HCT116 (cell line): ENCODE results near the gene MORN1. TPM values are rescaled to one million over a fixed set of nuclear protein-coding genes. Genes with fewer than 3 reads are reported as not detected.

ENCODE experiments used
- ATAC-seq: fragments of 200-7000 bp; cut with Tn5 transposase; 2 replicates; pipeline ENCODE4 v1.9.1; 2020; ENCODE audit warnings: mild to moderate bottlenecking, moderate library complexity
- BruUV-seq: library from RNA; stranded (reverse); fragments of 400-500 nt; replicated peaks from 2 replicates; lab custom pipeline; 2021; lab: Mats Ljungman, UMichigan
- CTCF ChIA-PET: fragments of 300-600 bp; sonication (Branson Sonifier 250); formaldehyde crosslinking; loops from one replicate; lab custom pipeline; 2021; ENCODE audit warnings: antibody characterized with exemption; lab: Charles Lee
- POLR2A ChIA-PET: fragments of 300-600, 350-600 bp; sonication (Branson Sonifier 250); formaldehyde crosslinking; loops from one replicate; lab custom pipeline; 2021; ENCODE audit warnings: antibody characterized with exemption; lab: Charles Lee
- RAD21 ChIA-PET, 2 experiments: fragments of 300-600 bp; sonication (Branson Sonifier 250); formaldehyde crosslinking; loops; one replicate each; lab custom pipeline; 2023; ENCODE audit warnings: low total read pairs in 2 of 2; ENCODE audit not compliant: uncharacterized antibody in 2 of 2, unreplicated experiment in 2 of 2, low non-redundant PET in 1 of 2; lab: Charles Lee
- DNase-seq: peaks from one replicate; pipeline ENCODE4 v3.0.0-alpha.2; 2010; ENCODE audit warnings: low read depth, low spot score
- H2AFZ ChIP-seq: fragments of 200-600 bp; shearing (Covaris generic), sonication (generic); 2 replicates; pipeline ENCODE4 v1.6.1; 2017; ENCODE audit warnings: low read depth, mixed run types, mixed read lengths, antibody characterized with exemption, low read length; ENCODE audit not compliant: poor library complexity, severe bottlenecking
- H3K27ac ChIP-seq: 2 replicates; pipeline ENCODE4 v1.5.1; 2012; ENCODE audit warnings: low read depth, low read length
- H3K27me3 ChIP-seq: fragments of 200-600 bp; sonication (generic); 2 replicates; pipeline ENCODE4 v1.6.1; 2016; ENCODE audit warnings: mixed run types, low read length, mixed read lengths; ENCODE audit not compliant: insufficient read depth
- H3K36me3 ChIP-seq, 2 experiments: fragments of 200-500 bp in 1 of 2; fragments of 200-600 bp in 1 of 2; sonication (Bioruptor generic) in 1 of 2; sonication (generic) in 1 of 2; 2 replicates each; pipeline versions ENCODE4 v1.5.1 to v1.6.1; 2014 to 2016; ENCODE audit warnings: low read length in 2 of 2, inconsistent platforms in 1 of 2, mixed read lengths in 1 of 2, mixed run types in 1 of 2; ENCODE audit not compliant: insufficient read depth in 2 of 2, control insufficient read depth in 1 of 2
- H3K4me1 ChIP-seq, 2 experiments: fragments of 200-600 bp in 1 of 2; sonication (generic) in 1 of 2; 2 replicates each; pipeline versions ENCODE4 v1.5.1 to v1.6.1; 2012 to 2017; ENCODE audit warnings: low read length in 2 of 2, inconsistent platforms in 1 of 2, mild to moderate bottlenecking in 1 of 2, mixed read lengths in 1 of 2, mixed run types in 1 of 2, moderate library complexity in 1 of 2; ENCODE audit not compliant: insufficient read depth in 2 of 2, control insufficient read depth in 1 of 2
- H3K4me2 ChIP-seq: fragments of 200-600 bp; sonication (generic); 2 replicates; pipeline ENCODE4 v1.6.1; 2017; ENCODE audit warnings: mixed run types, low read length, mixed read lengths
- H3K4me3 ChIP-seq, 2 experiments: fragments of 200-600 bp in 1 of 2; sonication (generic) in 1 of 2; replicated peaks in 1 of 2; 2 replicates each; pipeline ENCODE4 v1.5.1; 2011 to 2016; ENCODE audit warnings: low read length in 2 of 2, control low read depth in 1 of 2, low read depth in 1 of 2, mild to moderate bottlenecking in 1 of 2, mixed read lengths in 1 of 2, mixed run types in 1 of 2
- H3K79me2 ChIP-seq: fragments of 200-600 bp; sonication (generic); 2 replicates; pipeline ENCODE4 v1.6.1; 2017; ENCODE audit warnings: mild to moderate bottlenecking, mixed run types, low read length, moderate library complexity, mixed read lengths; ENCODE audit not compliant: insufficient read depth
- H3K9ac ChIP-seq: fragments of 200-600 bp; sonication (generic); 2 replicates; pipeline ENCODE4 v1.6.1; 2016; ENCODE audit warnings: low read length, mixed read lengths
- H3K9me2 ChIP-seq: fragments of 200-600 bp; sonication (generic), shearing (Covaris generic); 2 replicates; pipeline ENCODE4 v1.6.1; 2017; ENCODE audit warnings: mixed run types, mild to moderate bottlenecking, moderate library complexity; ENCODE audit not compliant: insufficient read depth
- H3K9me3 ChIP-seq, 2 experiments: fragments of 200-500 bp in 1 of 2; fragments of 200-600 bp in 1 of 2; sonication (Bioruptor generic) in 1 of 2; sonication (generic) in 1 of 2; 2 replicates each; pipeline ENCODE4 v1.6.1; 2014 to 2017; ENCODE audit warnings: low read length in 2 of 2, mixed read lengths in 2 of 2, inconsistent platforms in 1 of 2, low read depth in 1 of 2, mild to moderate bottlenecking in 1 of 2, mixed run types in 1 of 2, moderate library complexity in 1 of 2; ENCODE audit not compliant: control insufficient read depth in 1 of 2, insufficient read depth in 1 of 2
- H4K20me1 ChIP-seq: fragments of 200-600 bp; sonication (generic), shearing (Covaris generic); 2 replicates; pipeline ENCODE4 v1.6.1; 2017; ENCODE audit warnings: mixed run types, mild to moderate bottlenecking, moderate library complexity; ENCODE audit not compliant: insufficient read depth
- EGR1 ChIP-seq: IDR thresholded peaks from 2 replicates; pipeline ENCODE4 v1.6.1; 2012; ENCODE audit warnings: low read depth
- EZH2phosphoT487 ChIP-seq: fragments of 200-600 bp; IDR thresholded peaks from 2 replicates; pipeline ENCODE4 v1.6.1; 2018; ENCODE audit warnings: antibody characterized with exemption, borderline replicate concordance
- POLR2AphosphoS5 ChIP-seq: IDR thresholded peaks from 2 replicates; pipeline ENCODE4 v1.6.1; 2011; ENCODE audit warnings: mild to moderate bottlenecking, low read depth, low read length, moderate library complexity
- RAD21 ChIP-seq: IDR thresholded peaks from 2 replicates; pipeline ENCODE4 v1.6.1; 2012; ENCODE audit warnings: low read depth, mild to moderate bottlenecking
- SP1 ChIP-seq: IDR thresholded peaks from 2 replicates; pipeline ENCODE4 v1.6.1; 2012; ENCODE audit warnings: low read depth
- TCF7L2 ChIP-seq: IDR thresholded peaks from 2 replicates; pipeline ENCODE4 v1.7.0; 2011; ENCODE audit warnings: borderline replicate concordance, inconsistent platforms; ENCODE audit not compliant: insufficient read depth, insufficient read length; ENCODE audit errors: extremely low read depth
- ZNF274 ChIP-seq: fragments of 200-500 bp; sonication (Bioruptor generic); IDR thresholded peaks from 2 replicates; pipeline ENCODE4 v1.6.1; 2014; ENCODE audit warnings: mild to moderate bottlenecking, low read depth, low read length, inconsistent platforms
- intact Hi-C: fragments of 100-400 bp; cut with micrococcal nuclease; formaldehyde crosslinking; loops from 2 replicates; pipeline ENCODE4 v1.10.0; 2022
- total RNA-seq: library from RNA; stranded (reverse); gene quantifications from one replicate; pipeline ENCODE4 v1.2.1, GENCODE V29; 2021; ENCODE audit not compliant: unreplicated experiment
- TF ChIP-seq, protein P1 (sequence below): IDR thresholded peaks from 2 replicates; pipeline ENCODE4 v1.6.1; 2011; ENCODE audit warnings: mild to moderate bottlenecking, low read length, moderate library complexity; ENCODE audit not compliant: insufficient replicate concordance; ENCODE audit errors: extremely low read depth

MORN1 gene
- total RNA-seq, 1 experiment from 2014 or later = 21.4 TPM

DNA sequence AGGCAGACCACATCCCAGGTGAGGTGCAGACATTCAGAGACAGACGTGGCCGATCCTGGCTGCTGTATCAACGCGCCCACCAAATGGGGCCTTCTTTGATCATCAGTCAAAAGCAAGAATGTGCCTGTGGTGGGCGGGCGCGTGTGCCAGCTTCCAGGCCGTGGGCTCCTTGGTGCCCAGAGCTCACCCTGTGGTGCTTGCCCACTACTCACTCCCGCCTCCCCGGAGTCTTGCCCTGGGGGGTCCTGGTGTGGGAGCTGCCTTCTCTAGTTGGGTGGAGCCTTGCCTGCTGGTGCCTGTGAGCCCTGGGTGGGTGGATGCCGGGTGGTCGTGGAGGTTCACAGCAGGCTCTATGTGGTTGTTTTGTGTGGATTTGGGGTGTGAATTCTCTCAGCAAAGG is 92.7 kb downstream of the MORN1 start:
- Histone ChIP-seq H4K20me1 (no peaks in the 10 kb centered on the region), H3K9me2 (no peaks in the 10 kb centered on the region), H3K4me3 (no peak overlapping the region), H3K79me2 (peaks cover 90% of the 10 kb centered on the region), H3K4me1 (no peaks in the 10 kb centered on the region), H3K4me2 (no peak overlapping the region), H3K9ac (no peak overlapping the region), H3K9me3 (no peaks in the 10 kb centered on the region), H3K27ac (no peak overlapping the region), H2AFZ (no peak overlapping the region), H3K36me3 (0 out of 4 replicates have a peak, but pooled peaks cover 3 to 4% of the 10 kb centered on the region in 2 experiments), H3K27me3 (no peaks in the 10 kb centered on the region)
- ATAC-seq = no peak
- intact Hi-C loops = no loop called here
- CTCF ChIA-PET = no interaction called here
- no TSS peak for BruUV-seq
- no peak for DNase-seq
- no peak for TF ChIP-seq ZNF274
- TF ChIP-seq TCF7L2 = no peak
- TF ChIP-seq RAD21 = no peak
- TF ChIP-seq SP1 = no peak
- no peak for TF ChIP-seq EGR1
- TF ChIP-seq, protein P1, sequence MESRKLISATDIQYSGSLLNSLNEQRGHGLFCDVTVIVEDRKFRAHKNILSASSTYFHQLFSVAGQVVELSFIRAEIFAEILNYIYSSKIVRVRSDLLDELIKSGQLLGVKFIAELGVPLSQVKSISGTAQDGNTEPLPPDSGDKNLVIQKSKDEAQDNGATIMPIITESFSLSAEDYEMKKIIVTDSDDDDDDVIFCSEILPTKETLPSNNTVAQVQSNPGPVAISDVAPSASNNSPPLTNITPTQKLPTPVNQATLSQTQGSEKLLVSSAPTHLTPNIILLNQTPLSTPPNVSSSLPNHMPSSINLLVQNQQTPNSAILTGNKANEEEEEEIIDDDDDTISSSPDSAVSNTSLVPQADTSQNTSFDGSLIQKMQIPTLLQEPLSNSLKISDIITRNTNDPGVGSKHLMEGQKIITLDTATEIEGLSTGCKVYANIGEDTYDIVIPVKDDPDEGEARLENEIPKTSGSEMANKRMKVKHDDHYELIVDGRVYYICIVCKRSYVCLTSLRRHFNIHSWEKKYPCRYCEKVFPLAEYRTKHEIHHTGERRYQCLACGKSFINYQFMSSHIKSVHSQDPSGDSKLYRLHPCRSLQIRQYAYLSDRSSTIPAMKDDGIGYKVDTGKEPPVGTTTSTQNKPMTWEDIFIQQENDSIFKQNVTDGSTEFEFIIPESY = no peak
- TF ChIP-seq EZH2phosphoT487 = no peak
- no peak for TF ChIP-seq POLR2AphosphoS5
- POLR2A ChIA-PET = no interaction called here
- RAD21 ChIA-PET = no interaction called here
